Panc1 (cell line): ENCODE measurements around the gene HSDL1. TPM values are rescaled to one million over a fixed set of nuclear protein-coding genes. Genes with fewer than 3 reads are reported as not detected.

ENCODE experiments used
- ATAC-seq: fragments of 200-7000 bp; cut with Tn5 transposase; 2 replicates; pipeline ENCODE4 v1.9.1; 2020; ENCODE audit warnings: mild to moderate bottlenecking, moderate library complexity
- BruUV-seq: library from RNA; stranded (reverse); fragments of 400-500 nt; replicated peaks from 2 replicates; lab custom pipeline; 2021; lab: Mats Ljungman, UMichigan
- CTCF ChIA-PET: fragments of 300-600 bp; sonication (Branson Sonifier 250); formaldehyde crosslinking; loops from one replicate; lab custom pipeline; 2022; ENCODE audit warnings: antibody characterized with exemption; lab: Charles Lee
- POLR2A ChIA-PET: fragments of 300-600 bp; sonication (Branson Sonifier 250); formaldehyde crosslinking; loops from one replicate; lab custom pipeline; 2022; ENCODE audit warnings: antibody characterized with exemption; lab: Charles Lee
- DNase-seq: peaks from one replicate; pipeline ENCODE4 v3.0.0-alpha.2; 2010; ENCODE audit warnings: low read depth, low spot score
- H3K27ac ChIP-seq: 2 replicates; pipeline ENCODE4 v1.5.1; 2011; ENCODE audit warnings: mild to moderate bottlenecking, low read length, inconsistent platforms
- H3K27me3 ChIP-seq: fragments of 200-500 bp; sonication (Bioruptor generic); 2 replicates; pipeline ENCODE4 v1.6.0; 2014; ENCODE audit warnings: low read length, inconsistent platforms; ENCODE audit not compliant: control insufficient read depth, insufficient read depth
- H3K36me3 ChIP-seq: fragments of 200-500 bp; sonication (Bioruptor generic); 2 replicates; pipeline ENCODE4 v1.5.1; 2014; ENCODE audit warnings: inconsistent platforms, mild to moderate bottlenecking, low read length, moderate library complexity; ENCODE audit not compliant: control insufficient read depth, insufficient read depth
- H3K4me1 ChIP-seq: 2 replicates; pipeline ENCODE4 v1.5.1; 2011; ENCODE audit warnings: inconsistent platforms, mild to moderate bottlenecking, low read length, moderate library complexity; ENCODE audit not compliant: control insufficient read depth, insufficient read depth
- H3K4me3 ChIP-seq, 2 experiments: 2 replicates each; pipeline ENCODE4 v1.5.1; 2011 to 2012; ENCODE audit warnings: low read depth in 2 of 2, low read length in 2 of 2, mild to moderate bottlenecking in 2 of 2, inconsistent platforms in 1 of 2, moderate library complexity in 1 of 2
- H3K9me3 ChIP-seq: fragments of 200-500 bp; sonication (Bioruptor generic); 2 replicates; pipeline ENCODE4 v1.5.1; 2014; ENCODE audit warnings: low read depth, mild to moderate bottlenecking, inconsistent platforms, low read length, moderate library complexity; ENCODE audit not compliant: control insufficient read depth, insufficient read depth
- POLR2AphosphoS5 ChIP-seq: IDR thresholded peaks from 2 replicates; pipeline ENCODE4 v1.6.1; 2012; ENCODE audit warnings: mild to moderate bottlenecking, low read depth, low read length, moderate library complexity
- SIN3A ChIP-seq: IDR thresholded peaks from 2 replicates; pipeline ENCODE4 v1.6.1; 2012; ENCODE audit warnings: low read depth, mild to moderate bottlenecking, low read length, moderate library complexity, borderline replicate concordance; ENCODE audit not compliant: insufficient read depth
- TCF7L2 ChIP-seq: IDR thresholded peaks from 2 replicates; pipeline ENCODE4 v1.6.1; 2011; ENCODE audit warnings: mild to moderate bottlenecking, low read depth, low read length, inconsistent platforms
- in situ Hi-C: cut with HindIII; loops from 2 replicates; pipeline ENCODE4 v1.10.0; 2016; ENCODE audit warnings: low sequenced_read_pairs, low pct_unique_long_range_greater_than_20kb
- intact Hi-C: fragments of 100-400 bp; cut with micrococcal nuclease; formaldehyde crosslinking; loops from one replicate; pipeline ENCODE4 v1.10.0; 2022; ENCODE audit not compliant: unreplicated experiment
- total RNA-seq: library from RNA; stranded (reverse); gene quantifications from one replicate; pipeline ENCODE4 v1.2.1, GENCODE V29; 2021; ENCODE audit not compliant: unreplicated experiment
- TF ChIP-seq, protein P1 (sequence below): fragments of 450-650 bp; IDR thresholded peaks from 2 replicates; pipeline ENCODE4 v1.5.1; 2017; ENCODE audit warnings: mild to moderate bottlenecking
- TF ChIP-seq, protein P2 (sequence below), 2 experiments: IDR thresholded peaks; 2 replicates each; pipeline ENCODE4 v1.6.1; 2011 to 2012; ENCODE audit warnings: low read depth in 2 of 2, control low read depth in 1 of 2, low read length in 1 of 2, mild to moderate bottlenecking in 1 of 2, moderate library complexity in 1 of 2; ENCODE audit not compliant: insufficient read depth in 1 of 2

The HSDL1 gene
- total RNA-seq, 1 experiment from 2014 or later: 24.6 TPM

DNA sequence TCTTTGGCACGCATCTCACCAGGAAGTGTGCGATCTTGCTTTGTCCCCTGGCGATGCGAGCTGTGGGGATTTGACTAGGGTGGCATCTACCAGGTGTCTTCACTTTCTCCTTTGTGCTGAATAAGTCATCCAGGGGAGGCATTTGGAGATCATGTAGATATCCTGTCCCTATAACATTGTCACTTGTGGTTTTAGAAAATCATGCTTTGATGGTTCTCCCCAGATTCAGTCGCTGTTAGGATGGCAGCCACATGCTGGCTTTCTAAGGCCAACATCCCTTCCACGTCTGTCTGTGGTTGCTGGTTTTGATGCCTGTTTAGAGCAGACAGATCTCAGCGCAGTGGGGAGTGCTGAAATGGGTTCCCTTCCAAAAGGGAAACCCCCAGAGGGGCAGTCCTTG lies 48.5 kb upstream of the HSDL1 start:
- ChIA-PET POLR2A (no interaction called here), CTCF (no interaction called here)
- ATAC-seq (no peak), DNase-seq (no peak)
- H3K27ac ChIP-seq: no peak overlapping the region
- no TSS peak for BruUV-seq
- in situ Hi-C loops: no loop called here
- H3K27me3 ChIP-seq: no peaks in the 10 kb centered on the region
- no peak overlapping the region for H3K4me3 ChIP-seq
- H3K9me3 ChIP-seq: no peaks in the 10 kb centered on the region
- H3K36me3 ChIP-seq: no peaks in the 10 kb centered on the region
- intact Hi-C loops: no loop called here
- H3K4me1 ChIP-seq: no peaks in the 10 kb centered on the region
- TF ChIP-seq POLR2AphosphoS5: no peak
- TF ChIP-seq SIN3A: no peak
- TF ChIP-seq, protein P1, sequence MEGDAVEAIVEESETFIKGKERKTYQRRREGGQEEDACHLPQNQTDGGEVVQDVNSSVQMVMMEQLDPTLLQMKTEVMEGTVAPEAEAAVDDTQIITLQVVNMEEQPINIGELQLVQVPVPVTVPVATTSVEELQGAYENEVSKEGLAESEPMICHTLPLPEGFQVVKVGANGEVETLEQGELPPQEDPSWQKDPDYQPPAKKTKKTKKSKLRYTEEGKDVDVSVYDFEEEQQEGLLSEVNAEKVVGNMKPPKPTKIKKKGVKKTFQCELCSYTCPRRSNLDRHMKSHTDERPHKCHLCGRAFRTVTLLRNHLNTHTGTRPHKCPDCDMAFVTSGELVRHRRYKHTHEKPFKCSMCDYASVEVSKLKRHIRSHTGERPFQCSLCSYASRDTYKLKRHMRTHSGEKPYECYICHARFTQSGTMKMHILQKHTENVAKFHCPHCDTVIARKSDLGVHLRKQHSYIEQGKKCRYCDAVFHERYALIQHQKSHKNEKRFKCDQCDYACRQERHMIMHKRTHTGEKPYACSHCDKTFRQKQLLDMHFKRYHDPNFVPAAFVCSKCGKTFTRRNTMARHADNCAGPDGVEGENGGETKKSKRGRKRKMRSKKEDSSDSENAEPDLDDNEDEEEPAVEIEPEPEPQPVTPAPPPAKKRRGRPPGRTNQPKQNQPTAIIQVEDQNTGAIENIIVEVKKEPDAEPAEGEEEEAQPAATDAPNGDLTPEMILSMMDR: no peak
- TF ChIP-seq, protein P2, sequence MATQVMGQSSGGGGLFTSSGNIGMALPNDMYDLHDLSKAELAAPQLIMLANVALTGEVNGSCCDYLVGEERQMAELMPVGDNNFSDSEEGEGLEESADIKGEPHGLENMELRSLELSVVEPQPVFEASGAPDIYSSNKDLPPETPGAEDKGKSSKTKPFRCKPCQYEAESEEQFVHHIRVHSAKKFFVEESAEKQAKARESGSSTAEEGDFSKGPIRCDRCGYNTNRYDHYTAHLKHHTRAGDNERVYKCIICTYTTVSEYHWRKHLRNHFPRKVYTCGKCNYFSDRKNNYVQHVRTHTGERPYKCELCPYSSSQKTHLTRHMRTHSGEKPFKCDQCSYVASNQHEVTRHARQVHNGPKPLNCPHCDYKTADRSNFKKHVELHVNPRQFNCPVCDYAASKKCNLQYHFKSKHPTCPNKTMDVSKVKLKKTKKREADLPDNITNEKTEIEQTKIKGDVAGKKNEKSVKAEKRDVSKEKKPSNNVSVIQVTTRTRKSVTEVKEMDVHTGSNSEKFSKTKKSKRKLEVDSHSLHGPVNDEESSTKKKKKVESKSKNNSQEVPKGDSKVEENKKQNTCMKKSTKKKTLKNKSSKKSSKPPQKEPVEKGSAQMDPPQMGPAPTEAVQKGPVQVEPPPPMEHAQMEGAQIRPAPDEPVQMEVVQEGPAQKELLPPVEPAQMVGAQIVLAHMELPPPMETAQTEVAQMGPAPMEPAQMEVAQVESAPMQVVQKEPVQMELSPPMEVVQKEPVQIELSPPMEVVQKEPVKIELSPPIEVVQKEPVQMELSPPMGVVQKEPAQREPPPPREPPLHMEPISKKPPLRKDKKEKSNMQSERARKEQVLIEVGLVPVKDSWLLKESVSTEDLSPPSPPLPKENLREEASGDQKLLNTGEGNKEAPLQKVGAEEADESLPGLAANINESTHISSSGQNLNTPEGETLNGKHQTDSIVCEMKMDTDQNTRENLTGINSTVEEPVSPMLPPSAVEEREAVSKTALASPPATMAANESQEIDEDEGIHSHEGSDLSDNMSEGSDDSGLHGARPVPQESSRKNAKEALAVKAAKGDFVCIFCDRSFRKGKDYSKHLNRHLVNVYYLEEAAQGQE (IDR thresholded peaks at IDR 0.05; ENCODE audit: insufficient read depth in 1 of 2, low read depth in 2 of 2, low read length in 1 of 2): no peak
- no peak for TF ChIP-seq TCF7L2

DNA sequence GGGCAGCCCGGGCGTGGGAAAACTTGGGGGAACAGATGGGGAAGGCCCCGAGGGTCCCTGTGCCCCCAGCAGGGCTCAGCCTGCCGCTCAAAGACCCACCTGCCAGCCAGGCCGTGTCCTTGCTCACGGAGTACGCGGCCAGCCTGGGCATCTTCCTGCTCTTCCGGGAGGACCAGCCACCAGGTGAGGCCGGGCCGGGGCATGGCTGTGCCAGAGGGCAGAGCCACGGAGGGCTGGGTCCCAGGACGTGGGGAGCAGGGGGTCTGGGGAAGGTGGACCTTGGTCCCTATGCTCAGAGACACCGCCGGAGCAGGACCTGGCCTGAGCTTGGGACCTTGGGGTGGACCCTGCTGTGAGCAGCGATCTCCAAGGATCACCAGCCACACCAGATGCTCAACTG lies 46.5 kb upstream of the HSDL1 start:
- CTCF ChIA-PET: no interaction called here
- intact Hi-C loops: no loop called here
- in situ Hi-C loops: no loop called here

More for the DNA sequence above, 46.5 kb upstream of the HSDL1 start:
- no peaks in the 10 kb centered on the region for H3K9me3 ChIP-seq
- POLR2A ChIA-PET: no interaction called here
- ATAC-seq (no peak), DNase-seq (no peak)
- H3K4me3 ChIP-seq: no peak overlapping the region
- H3K27me3 ChIP-seq: no peaks in the 10 kb centered on the region
- TF ChIP-seq, protein P2 (IDR thresholded peaks at IDR 0.05; ENCODE audit: insufficient read depth in 1 of 2, low read depth in 2 of 2, low read length in 1 of 2): no peak
- no peak for TF ChIP-seq SIN3A
- TF ChIP-seq, protein P1: no peak
- no peak for TF ChIP-seq POLR2AphosphoS5
- TF ChIP-seq TCF7L2: no peak
- H3K36me3 ChIP-seq: peaks cover 1% of the 10 kb centered on the region; the same call in 1 of the 2 replicates
- H3K27ac ChIP-seq: no peak overlapping the region
- no TSS peak for BruUV-seq
- H3K4me1 ChIP-seq: no peaks in the 10 kb centered on the region
